ENCODE measurements around the gene SS18L1.

Gene SS18L1

DNA sequence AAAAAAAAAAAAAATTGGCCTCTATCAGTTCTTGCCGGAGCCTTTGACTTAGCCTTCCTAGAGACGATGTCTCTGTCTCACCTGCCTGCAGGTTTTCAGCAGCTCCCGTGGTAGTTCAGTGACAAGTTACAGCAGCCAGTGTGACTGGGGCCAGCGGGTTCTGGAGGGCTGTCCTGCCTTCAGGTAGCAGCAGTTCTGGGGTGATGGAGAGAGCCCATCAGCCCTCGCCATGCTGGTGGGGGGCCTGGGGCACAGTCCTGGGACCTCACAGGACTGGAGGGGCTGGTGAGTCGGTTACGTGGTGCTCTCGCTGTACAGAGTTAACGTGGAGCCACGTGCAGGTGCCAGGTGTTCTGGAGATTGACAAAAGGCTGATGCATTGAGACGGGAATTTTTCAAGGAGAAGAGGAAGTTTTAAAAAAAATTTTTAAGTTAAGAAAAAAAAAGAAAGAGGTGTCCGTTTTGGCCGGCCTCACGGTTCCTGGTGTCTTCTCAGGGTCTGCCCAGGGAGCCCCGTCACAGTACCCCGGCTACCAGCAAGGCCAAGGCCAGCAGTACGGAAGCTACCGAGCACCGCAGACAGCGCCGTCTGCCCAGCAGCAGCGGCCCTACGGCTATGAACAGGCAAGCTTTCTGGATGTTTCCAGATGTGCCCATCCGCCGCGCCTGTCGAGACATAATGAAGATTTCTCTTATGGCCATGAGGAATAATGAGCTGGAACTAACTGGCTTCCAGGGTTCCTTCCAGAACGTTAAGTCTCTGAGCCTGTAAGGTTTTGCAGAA, 30.6 kb downstream of the SS18L1 start:
- no peak for TF ChIP-seq ZFP30 (CRISPR knock-in tag; IDR thresholded peaks at IDR 0.05)
- TF ChIP-seq PPARA (CRISPR knock-in tag; IDR thresholded peaks at IDR 0.05; ENCODE audit: borderline replicate concordance): no peak
- no peak for TF ChIP-seq ZNF70 (CRISPR knock-in tag; IDR thresholded peaks at IDR 0.05)
- no peak for TF ChIP-seq BACH2 (CRISPR knock-in tag; IDR thresholded peaks at IDR 0.05; ENCODE audit: borderline replicate concordance)
- no peak for TF ChIP-seq ESRRG (CRISPR knock-in tag; IDR thresholded peaks at IDR 0.05)
- no peak for TF ChIP-seq ARNTL (CRISPR knock-in tag; IDR thresholded peaks at IDR 0.05; ENCODE audit: borderline replicate concordance, low read depth)
- no peak for TF ChIP-seq RARB (CRISPR knock-in tag; IDR thresholded peaks at IDR 0.05)
- no peak for TF ChIP-seq ZNF8 (CRISPR knock-in tag; IDR thresholded peaks at IDR 0.05)
- TF ChIP-seq, protein P1, sequence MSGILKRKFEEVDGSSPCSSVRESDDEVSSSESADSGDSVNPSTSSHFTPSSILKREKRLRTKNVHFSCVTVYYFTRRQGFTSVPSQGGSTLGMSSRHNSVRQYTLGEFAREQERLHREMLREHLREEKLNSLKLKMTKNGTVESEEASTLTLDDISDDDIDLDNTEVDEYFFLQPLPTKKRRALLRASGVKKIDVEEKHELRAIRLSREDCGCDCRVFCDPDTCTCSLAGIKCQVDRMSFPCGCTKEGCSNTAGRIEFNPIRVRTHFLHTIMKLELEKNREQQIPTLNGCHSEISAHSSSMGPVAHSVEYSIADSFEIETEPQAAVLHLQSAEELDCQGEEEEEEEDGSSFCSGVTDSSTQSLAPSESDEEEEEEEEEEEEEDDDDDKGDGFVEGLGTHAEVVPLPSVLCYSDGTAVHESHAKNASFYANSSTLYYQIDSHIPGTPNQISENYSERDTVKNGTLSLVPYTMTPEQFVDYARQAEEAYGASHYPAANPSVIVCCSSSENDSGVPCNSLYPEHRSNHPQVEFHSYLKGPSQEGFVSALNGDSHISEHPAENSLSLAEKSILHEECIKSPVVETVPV (CRISPR knock-in tag; IDR thresholded peaks at IDR 0.05): no peak
- TF ChIP-seq TOX (CRISPR knock-in tag; IDR thresholded peaks at IDR 0.05; ENCODE audit: borderline replicate concordance): no peak
- TF ChIP-seq ZC3H10 (CRISPR knock-in tag; IDR thresholded peaks at IDR 0.05): no peak
- no peak for TF ChIP-seq CSDC2 (CRISPR knock-in tag; IDR thresholded peaks at IDR 0.05)
- TF ChIP-seq ISL1 (CRISPR knock-in tag; IDR thresholded peaks at IDR 0.05): no peak
- no peak for TF ChIP-seq OSR1 (CRISPR knock-in tag; IDR thresholded peaks at IDR 0.05)
- TF ChIP-seq ZNF565 (CRISPR knock-in tag; conservative IDR thresholded peaks at IDR 0.05; ENCODE audit: low read depth): no peak
- no peak for TF ChIP-seq GLIS3 (CRISPR knock-in tag; IDR thresholded peaks at IDR 0.05)
- TF ChIP-seq, protein P2, sequence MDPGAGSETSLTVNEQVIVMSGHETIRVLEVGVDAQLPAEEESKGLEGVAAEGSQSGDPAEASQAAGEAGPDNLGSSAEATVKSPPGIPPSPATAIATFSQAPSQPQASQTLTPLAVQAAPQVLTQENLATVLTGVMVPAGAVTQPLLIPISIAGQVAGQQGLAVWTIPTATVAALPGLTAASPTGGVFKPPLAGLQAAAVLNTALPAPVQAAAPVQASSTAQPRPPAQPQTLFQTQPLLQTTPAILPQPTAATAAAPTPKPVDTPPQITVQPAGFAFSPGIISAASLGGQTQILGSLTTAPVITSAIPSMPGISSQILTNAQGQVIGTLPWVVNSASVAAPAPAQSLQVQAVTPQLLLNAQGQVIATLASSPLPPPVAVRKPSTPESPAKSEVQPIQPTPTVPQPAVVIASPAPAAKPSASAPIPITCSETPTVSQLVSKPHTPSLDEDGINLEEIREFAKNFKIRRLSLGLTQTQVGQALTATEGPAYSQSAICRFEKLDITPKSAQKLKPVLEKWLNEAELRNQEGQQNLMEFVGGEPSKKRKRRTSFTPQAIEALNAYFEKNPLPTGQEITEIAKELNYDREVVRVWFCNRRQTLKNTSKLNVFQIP (CRISPR knock-in tag; IDR thresholded peaks at IDR 0.05; ENCODE audit: borderline replicate concordance, low read depth): no peak
- no peak for TF ChIP-seq ZFP3 (CRISPR knock-in tag; IDR thresholded peaks at IDR 0.05)

DNA sequence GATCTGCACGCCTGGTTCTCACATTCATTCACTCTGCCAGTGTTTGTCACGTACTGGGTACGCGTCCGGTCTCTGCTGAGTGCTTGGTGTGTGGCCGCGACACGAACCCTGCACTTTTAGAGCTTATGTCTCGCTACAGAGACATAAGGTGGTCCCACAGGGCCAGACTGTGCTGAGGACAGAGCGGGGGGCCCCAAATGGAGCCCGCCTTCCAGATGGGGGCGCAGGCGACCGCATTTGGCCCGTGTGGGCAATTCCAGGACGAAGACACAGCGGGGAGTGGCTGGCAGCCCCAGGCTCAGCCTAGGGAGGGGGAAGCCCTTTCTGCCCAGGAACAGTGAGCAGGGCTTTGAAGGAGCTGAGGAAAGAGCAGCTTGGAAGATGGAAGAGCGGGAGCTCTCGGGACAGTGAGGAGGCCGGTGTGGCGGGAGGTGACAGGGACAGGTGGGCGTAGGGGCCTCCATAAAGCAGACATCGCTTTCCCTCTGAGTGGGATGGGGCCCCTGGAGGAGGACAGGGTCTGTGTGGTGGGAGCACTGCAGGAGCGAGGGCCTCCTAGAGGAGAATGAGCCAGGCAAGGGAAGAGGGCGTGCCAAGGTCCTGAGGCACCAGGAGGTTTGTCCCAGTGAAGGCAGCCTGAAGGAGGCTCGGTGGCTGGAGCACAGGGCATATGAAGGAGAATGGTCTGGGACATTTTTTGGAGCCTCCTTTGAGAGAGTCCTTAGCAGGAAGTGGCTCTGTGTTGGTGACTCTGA, 31.5 kb downstream of the SS18L1 start:
- no peak for ATAC-seq
- TF ChIP-seq ZFP30 (CRISPR knock-in tag; IDR thresholded peaks at IDR 0.05): no peak

More for the DNA sequence above, 30.6 kb downstream of the SS18L1 start:
- no peak for ATAC-seq

DNA sequence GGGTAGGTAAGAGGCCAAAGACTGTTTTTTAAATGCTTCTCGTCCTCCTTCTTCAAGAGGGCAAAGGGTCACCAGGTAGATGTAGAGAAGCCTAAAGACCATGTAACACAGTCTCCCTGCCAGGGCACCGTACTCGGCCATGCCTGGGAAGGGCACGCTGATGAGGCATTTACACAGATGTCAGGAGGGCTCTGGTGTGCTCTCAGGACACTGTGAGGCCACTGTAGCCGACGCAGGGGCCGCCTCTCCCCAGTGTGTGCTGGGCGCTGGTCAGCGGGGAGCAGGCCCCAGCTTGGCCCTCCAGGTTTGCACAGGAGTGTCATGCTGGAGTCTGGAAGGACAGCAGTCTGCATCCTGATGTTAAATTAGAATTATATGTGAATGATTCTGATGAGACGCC, 32.1 kb downstream of the SS18L1 start:
- TF ChIP-seq, protein P3, sequence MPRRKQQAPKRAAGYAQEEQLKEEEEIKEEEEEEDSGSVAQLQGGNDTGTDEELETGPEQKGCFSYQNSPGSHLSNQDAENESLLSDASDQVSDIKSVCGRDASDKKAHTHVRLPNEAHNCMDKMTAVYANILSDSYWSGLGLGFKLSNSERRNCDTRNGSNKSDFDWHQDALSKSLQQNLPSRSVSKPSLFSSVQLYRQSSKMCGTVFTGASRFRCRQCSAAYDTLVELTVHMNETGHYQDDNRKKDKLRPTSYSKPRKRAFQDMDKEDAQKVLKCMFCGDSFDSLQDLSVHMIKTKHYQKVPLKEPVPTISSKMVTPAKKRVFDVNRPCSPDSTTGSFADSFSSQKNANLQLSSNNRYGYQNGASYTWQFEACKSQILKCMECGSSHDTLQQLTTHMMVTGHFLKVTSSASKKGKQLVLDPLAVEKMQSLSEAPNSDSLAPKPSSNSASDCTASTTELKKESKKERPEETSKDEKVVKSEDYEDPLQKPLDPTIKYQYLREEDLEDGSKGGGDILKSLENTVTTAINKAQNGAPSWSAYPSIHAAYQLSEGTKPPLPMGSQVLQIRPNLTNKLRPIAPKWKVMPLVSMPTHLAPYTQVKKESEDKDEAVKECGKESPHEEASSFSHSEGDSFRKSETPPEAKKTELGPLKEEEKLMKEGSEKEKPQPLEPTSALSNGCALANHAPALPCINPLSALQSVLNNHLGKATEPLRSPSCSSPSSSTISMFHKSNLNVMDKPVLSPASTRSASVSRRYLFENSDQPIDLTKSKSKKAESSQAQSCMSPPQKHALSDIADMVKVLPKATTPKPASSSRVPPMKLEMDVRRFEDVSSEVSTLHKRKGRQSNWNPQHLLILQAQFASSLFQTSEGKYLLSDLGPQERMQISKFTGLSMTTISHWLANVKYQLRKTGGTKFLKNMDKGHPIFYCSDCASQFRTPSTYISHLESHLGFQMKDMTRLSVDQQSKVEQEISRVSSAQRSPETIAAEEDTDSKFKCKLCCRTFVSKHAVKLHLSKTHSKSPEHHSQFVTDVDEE (CRISPR knock-in tag; IDR thresholded peaks at IDR 0.05): no peak
- TF ChIP-seq BACH2 (CRISPR knock-in tag; IDR thresholded peaks at IDR 0.05; ENCODE audit: borderline replicate concordance) (no peak), ARNTL (CRISPR knock-in tag; IDR thresholded peaks at IDR 0.05; ENCODE audit: borderline replicate concordance, low read depth) (no peak), ZNF70 (CRISPR knock-in tag; IDR thresholded peaks at IDR 0.05) (no peak), ISL1 (CRISPR knock-in tag; IDR thresholded peaks at IDR 0.05) (no peak), RARB (CRISPR knock-in tag; IDR thresholded peaks at IDR 0.05) (no peak), OSR1 (CRISPR knock-in tag; IDR thresholded peaks at IDR 0.05) (no peak), PPARA (CRISPR knock-in tag; IDR thresholded peaks at IDR 0.05; ENCODE audit: borderline replicate concordance) (no peak), TOX (CRISPR knock-in tag; IDR thresholded peaks at IDR 0.05; ENCODE audit: borderline replicate concordance) (no peak), CSDC2 (CRISPR knock-in tag; IDR thresholded peaks at IDR 0.05) (no peak), ESRRG (CRISPR knock-in tag; IDR thresholded peaks at IDR 0.05) (no peak), ZC3H10 (CRISPR knock-in tag; IDR thresholded peaks at IDR 0.05) (no peak), ZFP30 (CRISPR knock-in tag; IDR thresholded peaks at IDR 0.05) (no peak), ZNF8 (CRISPR knock-in tag; IDR thresholded peaks at IDR 0.05) (no peak), GLIS3 (CRISPR knock-in tag; IDR thresholded peaks at IDR 0.05) (no peak), ZFP3 (CRISPR knock-in tag; IDR thresholded peaks at IDR 0.05) (no peak)
- TF ChIP-seq, protein P4, sequence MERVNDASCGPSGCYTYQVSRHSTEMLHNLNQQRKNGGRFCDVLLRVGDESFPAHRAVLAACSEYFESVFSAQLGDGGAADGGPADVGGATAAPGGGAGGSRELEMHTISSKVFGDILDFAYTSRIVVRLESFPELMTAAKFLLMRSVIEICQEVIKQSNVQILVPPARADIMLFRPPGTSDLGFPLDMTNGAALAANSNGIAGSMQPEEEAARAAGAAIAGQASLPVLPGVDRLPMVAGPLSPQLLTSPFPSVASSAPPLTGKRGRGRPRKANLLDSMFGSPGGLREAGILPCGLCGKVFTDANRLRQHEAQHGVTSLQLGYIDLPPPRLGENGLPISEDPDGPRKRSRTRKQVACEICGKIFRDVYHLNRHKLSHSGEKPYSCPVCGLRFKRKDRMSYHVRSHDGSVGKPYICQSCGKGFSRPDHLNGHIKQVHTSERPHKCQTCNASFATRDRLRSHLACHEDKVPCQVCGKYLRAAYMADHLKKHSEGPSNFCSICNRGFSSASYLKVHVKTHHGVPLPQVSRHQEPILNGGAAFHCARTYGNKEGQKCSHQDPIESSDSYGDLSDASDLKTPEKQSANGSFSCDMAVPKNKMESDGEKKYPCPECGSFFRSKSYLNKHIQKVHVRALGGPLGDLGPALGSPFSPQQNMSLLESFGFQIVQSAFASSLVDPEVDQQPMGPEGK (CRISPR knock-in tag; IDR thresholded peaks at IDR 0.05; ENCODE audit: borderline replicate concordance): no peak
- TF ChIP-seq, protein P1 (CRISPR knock-in tag; IDR thresholded peaks at IDR 0.05): no peak
- TF ChIP-seq, protein P5, sequence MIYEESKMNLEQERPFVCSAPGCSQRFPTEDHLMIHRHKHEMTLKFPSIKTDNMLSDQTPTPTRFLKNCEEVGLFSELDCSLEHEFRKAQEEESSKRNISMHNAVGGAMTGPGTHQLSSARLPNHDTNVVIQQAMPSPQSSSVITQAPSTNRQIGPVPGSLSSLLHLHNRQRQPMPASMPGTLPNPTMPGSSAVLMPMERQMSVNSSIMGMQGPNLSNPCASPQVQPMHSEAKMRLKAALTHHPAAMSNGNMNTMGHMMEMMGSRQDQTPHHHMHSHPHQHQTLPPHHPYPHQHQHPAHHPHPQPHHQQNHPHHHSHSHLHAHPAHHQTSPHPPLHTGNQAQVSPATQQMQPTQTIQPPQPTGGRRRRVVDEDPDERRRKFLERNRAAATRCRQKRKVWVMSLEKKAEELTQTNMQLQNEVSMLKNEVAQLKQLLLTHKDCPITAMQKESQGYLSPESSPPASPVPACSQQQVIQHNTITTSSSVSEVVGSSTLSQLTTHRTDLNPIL (CRISPR knock-in tag; IDR thresholded peaks at IDR 0.05; ENCODE audit: low read depth): no peak
- TF ChIP-seq, protein P2 (CRISPR knock-in tag; IDR thresholded peaks at IDR 0.05; ENCODE audit: borderline replicate concordance, low read depth): no peak

More for the DNA sequence above, 32.1 kb downstream of the SS18L1 start:
- no peak for ATAC-seq

Data from SK-N-SH treated with all-trans-retinoic acid at 6 μM for 48 hours (cell line).